H1 (cell line): ENCODE measurements around the gene GALP. TPM values are rescaled to one million over a fixed set of nuclear protein-coding genes. Genes with fewer than 3 reads are reported as not detected.
"Not testable (repeated sequence)": the region's sequence is repeated elsewhere in the genome, so short reads cannot be mapped to it uniquely, and the experiment has no call there.

Experiments used
- CTCF ChIA-PET: fragments of 300-600 bp; sonication (Branson Sonifier 250); formaldehyde crosslinking; loops from one replicate; lab custom pipeline; 2021; ENCODE audit not compliant: partially characterized antibody; lab: Charles Lee
- POLR2A ChIA-PET: fragments of 300-600 bp; sonication (Branson Sonifier 250); formaldehyde crosslinking; loops from one replicate; lab custom pipeline; 2021; ENCODE audit warnings: inconsistent platforms; ENCODE audit not compliant: partially characterized antibody; lab: Charles Lee
- DNase-seq, 2 experiments: peaks; one replicate each; pipeline versions ENCODE4 v3.0.0 to v3.0.0-alpha.2; 2010 to 2022; ENCODE audit warnings: low spot score in 2 of 2, low read depth in 1 of 2, mixed read lengths in 1 of 2
- FAIRE-seq: peaks from 2 replicates; lab custom pipeline; 2011; peaks lifted over from hg19 to GRCh38; lab: Jason Lieb, UNC
- H2AFZ ChIP-seq: 2 replicates; pipeline ENCODE4 v1.8.1; 2012; ENCODE audit warnings: low read length, inconsistent platforms
- H2AK5ac ChIP-seq: 2 replicates; pipeline ENCODE4 v1.6.1; 2013; ENCODE audit warnings: low read depth, low read length
- H2BK120ac ChIP-seq: replicated peaks from 2 replicates; pipeline ENCODE3; 2013; ENCODE audit warnings: low read depth, low read length, inconsistent platforms
- H2BK12ac ChIP-seq: 2 replicates; pipeline ENCODE4 v1.6.1; 2013; ENCODE audit warnings: low read depth, low read length
- H2BK15ac ChIP-seq: 2 replicates; pipeline ENCODE4 v1.6.1; 2013; ENCODE audit warnings: low read length
- H2BK20ac ChIP-seq: 2 replicates; pipeline ENCODE4 v1.6.1; 2013; ENCODE audit warnings: low read length
- H2BK5ac ChIP-seq: 2 replicates; pipeline ENCODE4 v1.6.1; 2013; ENCODE audit warnings: low read depth, low read length
- H3K14ac ChIP-seq: 2 replicates; pipeline ENCODE4 v1.6.1; 2013; ENCODE audit warnings: inconsistent platforms; ENCODE audit not compliant: insufficient read length
- H3K18ac ChIP-seq: 2 replicates; pipeline ENCODE4 v1.6.1; 2013; ENCODE audit warnings: low read length; ENCODE audit errors: extremely low read depth
- H3K23ac ChIP-seq: 2 replicates; pipeline ENCODE4 v1.6.1; 2013; ENCODE audit warnings: inconsistent platforms; ENCODE audit not compliant: insufficient read length
- H3K23me2 ChIP-seq: 2 replicates; pipeline ENCODE4 v1.6.1; 2013; ENCODE audit warnings: low read depth, low read length
- H3K27ac ChIP-seq: 2 replicates; pipeline ENCODE4 v1.6.1; 2011; ENCODE audit warnings: low read depth, low read length, inconsistent platforms
- H3K27me3 ChIP-seq, 4 experiments: replicated peaks in 1 of 4; 1 replicate in 1 of 4; 2 replicates in 3 of 4; pipeline versions ENCODE4 v1.6.1 to v1.8.1; 2011 to 2013; ENCODE audit warnings: low read length in 3 of 4, mild to moderate bottlenecking in 3 of 4, inconsistent platforms in 2 of 4, mixed read lengths in 2 of 4, moderate library complexity in 1 of 4; ENCODE audit not compliant: control insufficient read depth in 3 of 4, insufficient read depth in 3 of 4; ENCODE audit errors: extremely low read depth in 1 of 4
- H3K36me3 ChIP-seq, 4 experiments: 2 replicates each; pipeline versions ENCODE4 v1.6.1 to v1.8.1; 2011 to 2013; ENCODE audit warnings: mild to moderate bottlenecking in 4 of 4, low read length in 3 of 4, moderate library complexity in 2 of 4, control low read depth in 1 of 4, inconsistent platforms in 1 of 4; ENCODE audit not compliant: insufficient read depth in 4 of 4, control insufficient read depth in 2 of 4
- H3K4ac ChIP-seq: replicated peaks from 2 replicates; pipeline ENCODE3; 2013; ENCODE audit warnings: low read length, low read depth, mixed read lengths, inconsistent platforms; ENCODE audit not compliant: insufficient read length
- H3K4me1 ChIP-seq, 4 experiments: replicated peaks in 1 of 4; 1 replicate in 1 of 4; 2 replicates in 3 of 4; pipeline versions ENCODE4 v1.6.1 to v1.8.1; 2011 to 2013; ENCODE audit warnings: low read length in 3 of 4, inconsistent platforms in 2 of 4, mixed read lengths in 1 of 4; ENCODE audit not compliant: insufficient read depth in 4 of 4, control insufficient read depth in 3 of 4
- H3K4me2 ChIP-seq, 2 experiments: 2 replicates each; pipeline versions ENCODE4 v1.6.1 to v1.8.1; 2011 to 2013; ENCODE audit warnings: low read depth in 2 of 2, low read length in 2 of 2, control low read depth in 1 of 2, inconsistent platforms in 1 of 2, mild to moderate bottlenecking in 1 of 2; ENCODE audit not compliant: insufficient read depth in 1 of 2
- H3K4me3 ChIP-seq, 4 experiments: fragments of 200-600, 300-600 bp in 1 of 4; sonication (generic), shearing (Covaris generic), sonication (Bioruptor Twin) in 1 of 4; 2 replicates each; pipeline versions ENCODE4 v1.5.1 to v1.8.1; 2011 to 2016; ENCODE audit warnings: low read length in 4 of 4, low read depth in 3 of 4, control low read depth in 2 of 4, inconsistent platforms in 2 of 4, mild to moderate bottlenecking in 2 of 4, mixed read lengths in 1 of 4, moderate library complexity in 1 of 4; ENCODE audit not compliant: insufficient read depth in 2 of 4; ENCODE audit errors: extremely low read depth in 1 of 4
- H3K56ac ChIP-seq: replicated peaks from 2 replicates; pipeline ENCODE3; 2013; ENCODE audit warnings: low read depth, mild to moderate bottlenecking, mixed read lengths, low read length, inconsistent platforms; ENCODE audit not compliant: insufficient read length
- H3K79me1 ChIP-seq: 2 replicates; pipeline ENCODE4 v1.6.1; 2013; ENCODE audit warnings: low read depth, low read length, control low read depth
- H3K79me2 ChIP-seq, 2 experiments: 2 replicates each; pipeline versions ENCODE4 v1.6.1 to v1.8.1; 2012 to 2013; ENCODE audit warnings: low read length in 2 of 2, mild to moderate bottlenecking in 2 of 2, inconsistent platforms in 1 of 2; ENCODE audit not compliant: insufficient read depth in 2 of 2, control insufficient read depth in 1 of 2
- H3K9ac ChIP-seq, 4 experiments: replicated peaks in 1 of 4; 1 replicate in 1 of 4; 2 replicates in 3 of 4; pipeline versions ENCODE4 v1.6.1 to v1.8.1; 2011 to 2013; ENCODE audit warnings: low read depth in 3 of 4, low read length in 3 of 4, control low read depth in 2 of 4, mild to moderate bottlenecking in 2 of 4, moderate library complexity in 2 of 4, inconsistent platforms in 1 of 4; ENCODE audit errors: extremely low read depth in 1 of 4
- H3K9me3 ChIP-seq, 2 experiments: 2 replicates each; pipeline versions ENCODE4 v1.6.1 to v1.8.1; 2012 to 2013; ENCODE audit warnings: mild to moderate bottlenecking in 2 of 2, moderate library complexity in 2 of 2, control low read depth in 1 of 2, inconsistent platforms in 1 of 2, low read depth in 1 of 2, low read length in 1 of 2, mixed read lengths in 1 of 2; ENCODE audit not compliant: insufficient read depth in 2 of 2
- H4K20me1 ChIP-seq, 2 experiments: replicated peaks in 1 of 2; 2 replicates each; pipeline versions ENCODE3 to v1.8.1; 2011 to 2013; ENCODE audit warnings: inconsistent platforms in 2 of 2, low read length in 2 of 2, mild to moderate bottlenecking in 1 of 2; ENCODE audit not compliant: insufficient read depth in 2 of 2, control insufficient read depth in 1 of 2
- H4K5ac ChIP-seq: 2 replicates; pipeline ENCODE4 v1.6.1; 2013; ENCODE audit warnings: low read length, low read depth, mixed read lengths, inconsistent platforms; ENCODE audit not compliant: insufficient read length
- H4K8ac ChIP-seq: 2 replicates; pipeline ENCODE4 v1.8.0; 2013; ENCODE audit warnings: mild to moderate bottlenecking, moderate library complexity, low read length, inconsistent platforms; ENCODE audit not compliant: insufficient read depth; ENCODE audit errors: extremely low read depth
- H4K91ac ChIP-seq: replicated peaks from 2 replicates; pipeline ENCODE3; 2013; ENCODE audit warnings: low read length, mixed read lengths, inconsistent platforms; ENCODE audit not compliant: insufficient read length
- CTCF ChIP-seq, 3 experiments: IDR thresholded peaks; 1 replicate in 2 of 3; 2 replicates in 1 of 3; pipeline versions ENCODE4 v1.5.1 to v1.6.1; 2011; ENCODE audit warnings: low read length in 3 of 3, mild to moderate bottlenecking in 3 of 3, inconsistent platforms in 2 of 3, low read depth in 1 of 3, moderate library complexity in 1 of 3; ENCODE audit not compliant: insufficient read depth in 1 of 3; ENCODE audit errors: control extremely low read depth in 1 of 3
- RAD21 ChIP-seq, 2 experiments: IDR thresholded peaks in 1 of 2; conservative IDR thresholded peaks in 1 of 2; 2 replicates each; pipeline ENCODE4 v1.6.1; 2011; ENCODE audit warnings: low read depth in 2 of 2, low read length in 2 of 2, improper control_type of control experiment in 1 of 2, inconsistent platforms in 1 of 2, mild to moderate bottlenecking in 1 of 2, moderate library complexity in 1 of 2
- WGBS, 2 experiments: shearing (Covaris generic) in 1 of 2; methylation state at CpG; one replicate each; pipeline versions ENCODE4 v1.1.6 to v1.1.7; 2013 to 2015; ENCODE audit warnings: low lambda C conversion rate in 2 of 2, mixed read lengths in 2 of 2, inconsistent platforms in 1 of 2, low coverage in 1 of 2, missing lambda C conversion rate in 1 of 2; ENCODE audit not compliant: insufficient replicate concordance in 2 of 2, insufficient coverage in 1 of 2, insufficient read length in 1 of 2; ENCODE audit errors: extremely low coverage in 1 of 2, missing lambda C conversion rate in 1 of 2; 5-methylcytosine and 5-hydroxymethylcytosine counted together
- polyA plus RNA-seq, 7 experiments: library from polyadenylated mRNA; depleted of rRNA in 3 of 7; stranded (reverse) in 5 of 7; unstranded in 2 of 7; fragments of >200 nt in 5 of 7; fragments of 200-250 nt in 2 of 7; gene quantifications; 1 replicate in 5 of 7; 2 replicates in 1 of 7; 4 replicates in 1 of 7; pipeline versions ENCODE4 v1.2.1 to v1.2.3, GENCODE V29; 2011 to 2013; ENCODE audit warnings: missing spikeins in 2 of 7, mixed read lengths in 2 of 7
- total RNA-seq: library from RNA; stranded (reverse); fragmentation: NEBNext Ultra II Directional; extraction: Animal tissue kit (Norgen Biotek cat#: 25700); gene quantifications from 2 replicates; pipeline ENCODE4 v1.2.1, GENCODE V29; 2021

Gene GALP
- total and polyA plus RNA-seq, 2 of the 8 experiments (the other 6 are each of a cell fraction or from before 2014, with no cell fraction given) = 0.14 TPM; not detected in 1

- peak; percentile 82 for FAIRE-seq
- TF ChIP-seq CTCF (IDR thresholded peaks at IDR 0.05; ENCODE audit: control extremely low read depth in 1 of 3, insufficient read depth in 1 of 3, low read depth in 1 of 3, low read length in 3 of 3) (peak; percentile 22 to 50 (median 42)), RAD21 (IDR thresholded peaks at IDR 0.05 in 1 of 2, conservative IDR thresholded peaks at IDR 0.05 in 1 of 2; ENCODE audit: low read depth in 2 of 2, low read length in 2 of 2) (peak in 1 of 2 experiments; percentile 40; a peak in 3 of 4 replicates)
- H2AFZ ChIP-seq, H2BK5ac ChIP-seq, H2BK120ac ChIP-seq, H4K5ac ChIP-seq, H3K36me3 ChIP-seq, H3K18ac ChIP-seq, DNase-seq, H3K56ac ChIP-seq, H3K27me3 ChIP-seq, H3K14ac ChIP-seq, H2BK12ac ChIP-seq, H3K4ac ChIP-seq, H3K9me3 ChIP-seq, POLR2A ChIA-PET, H3K4me1 ChIP-seq, H3K23me2 ChIP-seq, H4K91ac ChIP-seq, H3K23ac ChIP-seq, H4K8ac ChIP-seq, H2AK5ac ChIP-seq, H3K4me2 ChIP-seq, H2BK20ac ChIP-seq, H3K27ac ChIP-seq, H3K79me1 ChIP-seq, H3K9ac ChIP-seq, H3K4me3 ChIP-seq, H3K79me2 ChIP-seq, H2BK15ac ChIP-seq, H4K20me1 ChIP-seq: not testable (repeated sequence)
- WGBS, 2 experiments = 76% methylated on average over 9 of the region's 9 CpGs; no CpG with 5 or more reads in 1 of the 2 experiments
- CTCF ChIA-PET = interaction anchor here (0.8 to 4.9 kb wide), 29 partner anchors 9 to 154 kb away, joined by 3 to 31 read pairs (median 6); partner anchors contain the start of gene GALP
These were observed 45.6 kb downstream of the GALP start for GRCh38 chr19:56221442-56221841.
